Karpas-422 (cell line): ENCODE measurements around the gene CSNK1G2. TPM values are rescaled to one million over a fixed set of nuclear protein-coding genes. Genes with fewer than 3 reads are reported as not detected.

Source experiments
- DNase-seq: peaks from one replicate; pipeline ENCODE4 v3.0.0-alpha.2; 2015
- H2AFZ ChIP-seq: fragments of 200-600 bp; sonication (generic); 2 replicates; pipeline ENCODE4 v1.6.1; 2014; ENCODE audit warnings: antibody characterized with exemption, low read length, mixed read lengths
- H3K27ac ChIP-seq: fragments of 200-600 bp; sonication (generic); 2 replicates; pipeline ENCODE4 v1.5.1; 2014; ENCODE audit warnings: mild to moderate bottlenecking, low read length, moderate library complexity
- H3K27me3 ChIP-seq: fragments of 200-600 bp; sonication (generic); 2 replicates; pipeline ENCODE4 v1.6.1; 2014; ENCODE audit warnings: low read length, mixed read lengths
- H3K36me3 ChIP-seq: fragments of 200-600 bp; sonication (generic); 2 replicates; pipeline ENCODE4 v1.6.1; 2014; ENCODE audit warnings: low read length, mixed read lengths; ENCODE audit not compliant: insufficient read depth
- H3K4me1 ChIP-seq: fragments of 200-600 bp; sonication (generic); 2 replicates; pipeline ENCODE4 v1.6.1; 2014; ENCODE audit warnings: mild to moderate bottlenecking, low read length, mixed read lengths
- H3K4me2 ChIP-seq: fragments of 200-600 bp; sonication (generic); 2 replicates; pipeline ENCODE4 v1.6.1; 2014; ENCODE audit warnings: low read length, low read depth, mild to moderate bottlenecking; ENCODE audit not compliant: poor library complexity, severe bottlenecking
- H3K4me3 ChIP-seq: fragments of 200-600 bp; sonication (generic); 2 replicates; pipeline ENCODE4 v1.5.1; 2014; ENCODE audit warnings: mild to moderate bottlenecking, antibody characterized with exemption, low read length, mixed read lengths
- H3K79me2 ChIP-seq: fragments of 200-600 bp; sonication (generic); 2 replicates; pipeline ENCODE4 v1.6.1; 2014; ENCODE audit warnings: mild to moderate bottlenecking, low read length, mixed read lengths
- H3K9ac ChIP-seq: fragments of 200-600 bp; sonication (generic); 2 replicates; pipeline ENCODE4 v1.6.0; 2014; ENCODE audit warnings: low read length
- H3K9me2 ChIP-seq: fragments of 200-600 bp; sonication (generic), shearing (Covaris generic); replicated peaks from 2 replicates; pipeline ENCODE4 v1.6.0; 2014; ENCODE audit warnings: mild to moderate bottlenecking, low read length, moderate library complexity; ENCODE audit not compliant: insufficient read depth
- H3K9me3 ChIP-seq: fragments of 300-700, 200-600 bp; sonication (generic); 2 replicates; pipeline ENCODE4 v1.6.1; 2014; ENCODE audit warnings: low read length, mixed read lengths
- H4K20me1 ChIP-seq: fragments of 200-600 bp; sonication (generic); 2 replicates; pipeline ENCODE4 v1.6.1; 2014; ENCODE audit warnings: mild to moderate bottlenecking, antibody characterized with exemption, low read length, low read depth; ENCODE audit not compliant: insufficient read depth
- total RNA-seq: library from RNA; depleted of rRNA; stranded (reverse); fragments of >200 nt; shearing (Covaris generic); gene quantifications from 2 replicates; pipeline ENCODE4 v1.2.3, GENCODE V29; 2014; ENCODE audit warnings: low replicate concordance

The CSNK1G2 gene
- total RNA-seq, 1 experiment from 2014 or later, result 57.1 TPM

GRCh38 chr19:1980091-1980808 lies 39.3 kb downstream of the CSNK1G2 start:
- Histone ChIP-seq H3K4me1 (no peaks in the 10 kb centered on the region), H3K36me3 (0 out of 2 replicates have a peak, but pooled peaks cover 4% of the 10 kb centered on the region), H3K27me3 (no peaks in the 10 kb centered on the region), H3K4me3 (no peak overlapping the region), H4K20me1 (no peaks in the 10 kb centered on the region), H3K27ac (no peak overlapping the region), H3K9me2 (no peaks in the 10 kb centered on the region), H3K4me2 (no peak overlapping the region), H3K79me2 (no peaks in the 10 kb centered on the region), H3K9ac (no peak overlapping the region), H2AFZ (no peak overlapping the region), H3K9me3 (no peaks in the 10 kb centered on the region)
- DNase-seq, result no peak

GRCh38 chr19:1980809-1981181 lies 39.8 kb downstream of the CSNK1G2 start:
- no peak overlapping the region for H3K27ac ChIP-seq
- no peak overlapping the region for H2AFZ ChIP-seq
- H4K20me1 ChIP-seq, result no peaks in the 10 kb centered on the region
- H3K79me2 ChIP-seq, result no peaks in the 10 kb centered on the region
- 0 out of 2 replicates have a peak, but pooled peaks cover 4% of the 10 kb centered on the region for H3K36me3 ChIP-seq
- no peaks in the 10 kb centered on the region for H3K4me1 ChIP-seq
- H3K9ac ChIP-seq, result no peak overlapping the region
- no peaks in the 10 kb centered on the region for H3K9me3 ChIP-seq
- no peaks in the 10 kb centered on the region for H3K9me2 ChIP-seq
- no peak overlapping the region for H3K4me2 ChIP-seq
- H3K4me3 ChIP-seq, result no peak overlapping the region
- no peak for DNase-seq
- H3K27me3 ChIP-seq, result no peaks in the 10 kb centered on the region

GRCh38 chr19:1981253-1981652 lies 40.3 kb downstream of the CSNK1G2 start:
- no peaks in the 10 kb centered on the region for H3K9me3 ChIP-seq
- H3K9me2 ChIP-seq, result no peaks in the 10 kb centered on the region
- no peak overlapping the region for H3K9ac ChIP-seq
- H3K4me2 ChIP-seq, result no peak overlapping the region
- H3K27ac ChIP-seq, result no peak overlapping the region
- DNase-seq, result no peak
- H3K27me3 ChIP-seq, result no peaks in the 10 kb centered on the region
- H3K79me2 ChIP-seq, result no peaks in the 10 kb centered on the region
- no peak overlapping the region for H3K4me3 ChIP-seq
- H3K4me1 ChIP-seq, result no peaks in the 10 kb centered on the region
- H2AFZ ChIP-seq, result no peak overlapping the region
- H3K36me3 ChIP-seq, result 0 out of 2 replicates have a peak, but pooled peaks cover 4% of the 10 kb centered on the region
- H4K20me1 ChIP-seq, result no peaks in the 10 kb centered on the region

- no peaks in the 10 kb centered on the region for H3K4me1 ChIP-seq
- H3K27ac ChIP-seq, result no peak overlapping the region
- H3K9ac ChIP-seq, result no peak overlapping the region
- H2AFZ ChIP-seq, result no peak overlapping the region
- H3K79me2 ChIP-seq, result no peaks in the 10 kb centered on the region
- no peaks in the 10 kb centered on the region for H3K9me3 ChIP-seq
- no peak for DNase-seq
- no peaks in the 10 kb centered on the region for H4K20me1 ChIP-seq
- H3K9me2 ChIP-seq, result no peaks in the 10 kb centered on the region
- H3K4me2 ChIP-seq, result no peak overlapping the region
- no peak overlapping the region for H3K4me3 ChIP-seq
- no peaks in the 10 kb centered on the region for H3K27me3 ChIP-seq
- peaks cover 3% of the 10 kb centered on the region; the same call in 1 of the 2 replicates for H3K36me3 ChIP-seq
These were observed 43.4 kb downstream of the CSNK1G2 start for GRCh38 chr19:1984357-1984756.

- no peak overlapping the region for H2AFZ ChIP-seq
- no peak for DNase-seq
- H4K20me1 ChIP-seq, result no peaks in the 10 kb centered on the region
- H3K9me2 ChIP-seq, result no peaks in the 10 kb centered on the region
- H3K9me3 ChIP-seq, result no peaks in the 10 kb centered on the region
- H3K4me3 ChIP-seq, result no peak overlapping the region
- H3K27ac ChIP-seq, result no peak overlapping the region
- H3K27me3 ChIP-seq, result no peaks in the 10 kb centered on the region
- H3K4me1 ChIP-seq, result no peaks in the 10 kb centered on the region
- H3K4me2 ChIP-seq, result no peak overlapping the region
- H3K36me3 ChIP-seq, result peaks cover 13% of the 10 kb centered on the region
- H3K9ac ChIP-seq, result no peak overlapping the region
- no peaks in the 10 kb centered on the region for H3K79me2 ChIP-seq
These were observed 44.8 kb downstream of the CSNK1G2 start for GRCh38 chr19:1985588-1986356.

GRCh38 chr19:1986357-1987162 lies 45.6 kb downstream of the CSNK1G2 start:
- no peaks in the 10 kb centered on the region for H3K27me3 ChIP-seq
- no peak overlapping the region for H3K27ac ChIP-seq
- no peak overlapping the region for H2AFZ ChIP-seq
- no peak for DNase-seq
- no peak overlapping the region for H3K4me3 ChIP-seq
- H3K4me1 ChIP-seq, result no peaks in the 10 kb centered on the region
- peaks cover 13% of the 10 kb centered on the region for H3K36me3 ChIP-seq
- H3K79me2 ChIP-seq, result no peaks in the 10 kb centered on the region
- H3K4me2 ChIP-seq, result no peak overlapping the region
- no peaks in the 10 kb centered on the region for H3K9me3 ChIP-seq
- H3K9me2 ChIP-seq, result no peaks in the 10 kb centered on the region
- no peaks in the 10 kb centered on the region for H4K20me1 ChIP-seq
- no peak overlapping the region for H3K9ac ChIP-seq

GRCh38 chr19:1987197-1988187 lies 46.5 kb downstream of the CSNK1G2 start:
- no peaks in the 10 kb centered on the region for H3K79me2 ChIP-seq
- H3K9me2 ChIP-seq, result no peaks in the 10 kb centered on the region
- no peak overlapping the region for H3K4me3 ChIP-seq
- H3K9me3 ChIP-seq, result no peaks in the 10 kb centered on the region
- H3K9ac ChIP-seq, result no peak overlapping the region
- DNase-seq, result no peak
- H3K27ac ChIP-seq, result no peak overlapping the region
- no peak overlapping the region for H2AFZ ChIP-seq
- no peaks in the 10 kb centered on the region for H3K27me3 ChIP-seq
- H3K4me2 ChIP-seq, result no peak overlapping the region
- no peaks in the 10 kb centered on the region for H4K20me1 ChIP-seq
- H3K4me1 ChIP-seq, result no peaks in the 10 kb centered on the region
- peaks cover 13% of the 10 kb centered on the region for H3K36me3 ChIP-seq
